Keratinocyte (primary cell): ENCODE results near the gene IGHMBP2. TPM values are rescaled to one million over a fixed set of nuclear protein-coding genes. Genes with fewer than 3 reads are reported as not detected.

ENCODE experiments used
- DNase-seq: peaks from one replicate; pipeline ENCODE4 v3.0.0-alpha.2; 2011; ENCODE audit warnings: low read depth, missing footprints, low spot score
- FAIRE-seq: peaks from 2 replicates; lab custom pipeline; 2011; peaks lifted over from hg19 to GRCh38; lab: Jason Lieb, UNC
- H2AFZ ChIP-seq: 2 replicates; pipeline ENCODE4 v1.6.0; 2012; ENCODE audit warnings: low read length, control low read depth, inconsistent platforms; ENCODE audit not compliant: control insufficient read depth
- H3K27ac ChIP-seq: 2 replicates; pipeline ENCODE4 v1.5.1; 2011; ENCODE audit warnings: low read length; ENCODE audit not compliant: control insufficient read depth, insufficient read depth
- H3K27me3 ChIP-seq: 3 replicates; pipeline ENCODE4 v1.6.0; 2011; ENCODE audit warnings: low read length; ENCODE audit not compliant: control insufficient read depth, insufficient read depth; ENCODE audit errors: extremely low read depth
- H3K36me3 ChIP-seq, 2 experiments: 2 replicates in 1 of 2; 3 replicates in 1 of 2; pipeline ENCODE4 v1.5.1; 2011; ENCODE audit warnings: low read length in 2 of 2, mild to moderate bottlenecking in 1 of 2; ENCODE audit not compliant: control insufficient read depth in 2 of 2, insufficient read depth in 2 of 2; ENCODE audit errors: extremely low read depth in 1 of 2
- H3K4me1 ChIP-seq: 3 replicates; pipeline ENCODE4 v1.5.1; 2011; ENCODE audit warnings: low read length; ENCODE audit not compliant: control insufficient read depth, insufficient read depth; ENCODE audit errors: extremely low read depth
- H3K4me2 ChIP-seq: 3 replicates; pipeline ENCODE4 v1.6.0; 2011; ENCODE audit warnings: low read depth, low read length; ENCODE audit not compliant: control insufficient read depth, insufficient read depth; ENCODE audit errors: extremely low read depth
- H3K4me3 ChIP-seq, 3 experiments: fragments of 200-600 bp in 1 of 3; sonication (generic) in 1 of 3; 2 replicates in 2 of 3; 3 replicates in 1 of 3; pipeline ENCODE4 v1.5.1; 2011 to 2016; ENCODE audit warnings: low read length in 3 of 3, mild to moderate bottlenecking in 3 of 3, control low read depth in 2 of 3, inconsistent platforms in 1 of 3, low read depth in 1 of 3, mixed read lengths in 1 of 3, mixed run types in 1 of 3, moderate library complexity in 1 of 3; ENCODE audit not compliant: control insufficient read depth in 2 of 3, insufficient read depth in 2 of 3; ENCODE audit errors: extremely low read depth in 1 of 3
- H3K79me2 ChIP-seq: 2 replicates; pipeline ENCODE4 v1.6.0; 2012; ENCODE audit warnings: low read length; ENCODE audit not compliant: control insufficient read depth, insufficient read depth
- H3K9ac ChIP-seq: 3 replicates; pipeline ENCODE4 v1.6.0; 2011; ENCODE audit warnings: low read length; ENCODE audit not compliant: control insufficient read depth, insufficient read depth; ENCODE audit errors: extremely low read depth
- H3K9me1 ChIP-seq: 3 replicates; pipeline ENCODE4 v1.6.0; 2011; ENCODE audit warnings: low read length; ENCODE audit not compliant: control insufficient read depth, insufficient read depth; ENCODE audit errors: extremely low read depth
- H3K9me3 ChIP-seq: 2 replicates; pipeline ENCODE4 v1.5.1; 2012; ENCODE audit warnings: low read depth, low read length; ENCODE audit not compliant: control insufficient read depth
- H4K20me1 ChIP-seq: 3 replicates; pipeline ENCODE4 v1.6.0; 2011; ENCODE audit warnings: low read length; ENCODE audit not compliant: control insufficient read depth, insufficient read depth; ENCODE audit errors: extremely low read depth
- CTCF ChIP-seq, 3 experiments: IDR thresholded peaks in 1 of 3; conservative IDR thresholded peaks in 1 of 3; optimal IDR thresholded peaks in 1 of 3; 2 replicates in 2 of 3; 3 replicates in 1 of 3; pipeline versions ENCODE3 to v1.5.1; 2011; ENCODE audit warnings: low read length in 3 of 3, mild to moderate bottlenecking in 3 of 3, moderate library complexity in 2 of 3, control low read depth in 1 of 3, inconsistent platforms in 1 of 3; ENCODE audit not compliant: insufficient read depth in 2 of 3; ENCODE audit errors: extremely low read depth in 1 of 3
- EZH2 ChIP-seq: IDR thresholded peaks from one replicate; pipeline ENCODE4 v1.6.1; 2012; ENCODE audit warnings: inconsistent platforms, mild to moderate bottlenecking, low read length, moderate library complexity
- dilution Hi-C: fragments of 300-500 bp; cut with MboI; formaldehyde crosslinking; loops from one replicate; pipeline ENCODE4 v1.7.0; 2020; ENCODE audit warnings: low sequenced_read_pairs; ENCODE audit not compliant: extremely low pct_ligation_motif_present
- polyA plus RNA-seq, 5 experiments: library from polyadenylated mRNA; depleted of rRNA in 3 of 5; stranded (reverse) in 3 of 5; stranded (forward) in 1 of 5; unstranded in 1 of 5; fragments of >200 nt; gene quantifications; 1 replicate in 1 of 5; 2 replicates in 3 of 5; 3 replicates in 1 of 5; pipeline versions ENCODE4 v1.2.1 to v1.2.3, GENCODE V29; 2011 to 2012; ENCODE audit warnings: missing spikeins in 2 of 5, low read depth in 1 of 5, low replicate concordance in 1 of 5

IGHMBP2 gene
- polyA plus RNA-seq, 1 donor (not counting 4 experiments of a cell fraction or from before 2014, with no cell fraction given), result 10.0 TPM

GRCh38 chr11:68929135-68929534 lies 25.4 kb downstream of the IGHMBP2 start:
- dilution Hi-C loops, result no loop called here
- no peak for FAIRE-seq

GRCh38 chr11:68929706-68930570 lies 26.2 kb downstream of the IGHMBP2 start:
- H3K4me1 ChIP-seq, result no peaks in the 10 kb centered on the region
- TF ChIP-seq CTCF (optimal IDR thresholded peaks at IDR 0.05 in 1 of 3, IDR thresholded peaks at IDR 0.05 in 1 of 3, conservative IDR thresholded peaks at IDR 0.05 in 1 of 3; ENCODE audit: extremely low read depth in 1 of 3, insufficient read depth in 2 of 3, low read length in 3 of 3) (no peak), EZH2 (no peak)
- DNase-seq, result no peak
- no peak overlapping the region for H2AFZ ChIP-seq
- no peak overlapping the region for H3K4me3 ChIP-seq
- no peak overlapping the region for H3K27ac ChIP-seq
- H3K9me1 ChIP-seq, result no peaks in the 10 kb centered on the region
- no peaks in the 10 kb centered on the region for H3K79me2 ChIP-seq
- peaks cover 14 to 23% of the 10 kb centered on the region in 2 experiments for H3K36me3 ChIP-seq
- dilution Hi-C loops, result no loop called here
- no peaks in the 10 kb centered on the region for H4K20me1 ChIP-seq
- peaks cover 5% of the 10 kb centered on the region for H3K9me3 ChIP-seq
- H3K4me2 ChIP-seq, result no peak overlapping the region
- H3K9ac ChIP-seq, result no peak overlapping the region
- H3K27me3 ChIP-seq, result no peaks in the 10 kb centered on the region
- no peak for FAIRE-seq

More at GRCh38 chr11:68929135-68929534, 25.4 kb downstream of the IGHMBP2 start:
- Histone ChIP-seq H3K27ac (no peak overlapping the region), H3K9me1 (no peaks in the 10 kb centered on the region), H4K20me1 (no peaks in the 10 kb centered on the region), H3K27me3 (no peaks in the 10 kb centered on the region), H3K9me3 (peaks cover 5% of the 10 kb centered on the region), H3K36me3 (peaks cover 18 to 22% of the 10 kb centered on the region in 2 experiments), H3K4me3 (no peak overlapping the region), H3K79me2 (no peaks in the 10 kb centered on the region), H3K9ac (no peak overlapping the region), H3K4me1 (no peaks in the 10 kb centered on the region), H3K4me2 (no peak overlapping the region), H2AFZ (no peak overlapping the region)
- no peak for TF ChIP-seq CTCF (optimal IDR thresholded peaks at IDR 0.05 in 1 of 3, IDR thresholded peaks at IDR 0.05 in 1 of 3, conservative IDR thresholded peaks at IDR 0.05 in 1 of 3; ENCODE audit: extremely low read depth in 1 of 3, insufficient read depth in 2 of 3, low read length in 3 of 3)
- TF ChIP-seq EZH2, result no peak
- no peak for DNase-seq
